HEK293 (cell line): ENCODE data around the gene COPS9.

Source experiments
- CTCF ChIA-PET: fragments of 350-600 bp; formaldehyde crosslinking; extraction: SDS; loops from one replicate; lab custom pipeline; 2021; ENCODE audit warnings: antibody characterized with exemption; lab: Yijun Ruan, JAX
- POLR2A ChIA-PET: fragments of 300-600 bp; formaldehyde crosslinking; extraction: SDS; loops from one replicate; lab custom pipeline; 2020; ENCODE audit warnings: antibody characterized with exemption, inconsistent platforms; lab: Yijun Ruan, JAX
- H3K27ac ChIP-seq: fragments of 200-500 bp; sonication (Bioruptor generic); 2 replicates; pipeline ENCODE4 v1.5.1; 2014; ENCODE audit warnings: low read depth, low read length, control low read depth, inconsistent platforms; ENCODE audit errors: extremely low read depth
- H3K36me3 ChIP-seq, 2 experiments: fragments of 200-500 bp in 1 of 2; sonication (Bioruptor generic) in 1 of 2; 1 replicate in 1 of 2; 2 replicates in 1 of 2; pipeline ENCODE4 v1.5.1; 2014 to 2017; ENCODE audit warnings: inconsistent platforms in 2 of 2, low read length in 2 of 2; ENCODE audit not compliant: control insufficient read depth in 2 of 2, insufficient read depth in 1 of 2
- H3K4me1 ChIP-seq: fragments of 200-500 bp; sonication (Bioruptor generic); 2 replicates; pipeline ENCODE4 v1.5.1; 2014; ENCODE audit warnings: mild to moderate bottlenecking, low read length, inconsistent platforms; ENCODE audit not compliant: control insufficient read depth, insufficient read depth
- H3K4me3 ChIP-seq: 2 replicates; pipeline ENCODE4 v1.5.1; 2011; ENCODE audit warnings: low read depth, mild to moderate bottlenecking, control low read depth, low read length, moderate library complexity
- H3K9me3 ChIP-seq: fragments of 200-500 bp; sonication (Bioruptor generic); 2 replicates; pipeline ENCODE4 v1.5.1; 2014; ENCODE audit warnings: low read depth, low read length, inconsistent platforms; ENCODE audit not compliant: control insufficient read depth, insufficient read depth
- HIC1 ChIP-seq: fragments of 450-650 bp; formaldehyde crosslinking; IDR thresholded peaks from 2 replicates; pipeline ENCODE4 v1.5.1; 2016; ENCODE audit warnings: missing biosample characterization, missing genetic modification characterization
- PATZ1 ChIP-seq: fragments of 450-650 bp; formaldehyde crosslinking; IDR thresholded peaks from 2 replicates; pipeline ENCODE4 v1.5.1; 2016; ENCODE audit warnings: missing biosample characterization, missing genetic modification characterization
- SP2 ChIP-seq: fragments of 450-650 bp; formaldehyde crosslinking; IDR thresholded peaks from 2 replicates; pipeline ENCODE4 v1.5.1; 2016; ENCODE audit warnings: missing biosample characterization, missing genetic modification characterization
- TCF7L2 ChIP-seq: IDR thresholded peaks from 2 replicates; pipeline ENCODE4 v1.6.1; 2011; ENCODE audit warnings: low read depth, mild to moderate bottlenecking, inconsistent platforms, low read length, moderate library complexity, borderline replicate concordance
- ZBTB20 ChIP-seq: fragments of 450-650 bp; formaldehyde crosslinking; IDR thresholded peaks from 2 replicates; pipeline ENCODE4 v1.5.1; 2016; ENCODE audit warnings: missing biosample characterization, missing genetic modification characterization
- ZBTB26 ChIP-seq: fragments of 450-650 bp; formaldehyde crosslinking; optimal IDR thresholded peaks from 2 replicates; pipeline ENCODE3; 2016; ENCODE audit warnings: missing biosample characterization, mild to moderate bottlenecking, missing genetic modification characterization
- ZBTB49 ChIP-seq: fragments of 450-650 bp; formaldehyde crosslinking; IDR thresholded peaks from 2 replicates; pipeline ENCODE4 v1.5.1; 2016; ENCODE audit warnings: missing biosample characterization, missing genetic modification characterization, low read depth
- ZEB2 ChIP-seq: fragments of 450-650 bp; formaldehyde crosslinking; IDR thresholded peaks from 2 replicates; pipeline ENCODE4 v1.5.1; 2016; ENCODE audit warnings: missing biosample characterization, missing genetic modification characterization
- ZFP3 ChIP-seq: fragments of 450-650 bp; formaldehyde crosslinking; IDR thresholded peaks from 2 replicates; pipeline ENCODE4 v1.5.1; 2016; ENCODE audit warnings: low read depth, missing biosample characterization, missing genetic modification characterization
- ZFP69B ChIP-seq: fragments of 450-650 bp; formaldehyde crosslinking; IDR thresholded peaks from 2 replicates; pipeline ENCODE4 v1.5.1; 2016; ENCODE audit warnings: missing biosample characterization, missing genetic modification characterization
- ZNF10 ChIP-seq: fragments of 450-650 bp; formaldehyde crosslinking; IDR thresholded peaks from 2 replicates; pipeline ENCODE4 v1.5.1; 2017; ENCODE audit warnings: missing biosample characterization, missing genetic modification characterization
- ZNF133 ChIP-seq: fragments of 450-650 bp; formaldehyde crosslinking; IDR thresholded peaks from 2 replicates; pipeline ENCODE4 v1.5.1; 2016; ENCODE audit warnings: missing biosample characterization, missing genetic modification characterization
- ZNF146 ChIP-seq: fragments of 450-650 bp; formaldehyde crosslinking; IDR thresholded peaks from 2 replicates; pipeline ENCODE4 v1.5.1; 2016; ENCODE audit warnings: missing biosample characterization, missing genetic modification characterization
- ZNF155 ChIP-seq: fragments of 450-650 bp; formaldehyde crosslinking; IDR thresholded peaks from 2 replicates; pipeline ENCODE4 v1.5.1; 2016; ENCODE audit warnings: missing biosample characterization, missing genetic modification characterization
- ZNF223 ChIP-seq: fragments of 450-650 bp; formaldehyde crosslinking; IDR thresholded peaks from 2 replicates; pipeline ENCODE4 v1.5.1; 2016; ENCODE audit warnings: missing biosample characterization, missing genetic modification characterization
- ZNF280C ChIP-seq: fragments of 450-650 bp; formaldehyde crosslinking; IDR thresholded peaks from 2 replicates; pipeline ENCODE4 v1.5.1; 2016; ENCODE audit warnings: missing biosample characterization, missing genetic modification characterization
- ZNF354C ChIP-seq: fragments of 450-650 bp; formaldehyde crosslinking; IDR thresholded peaks from 2 replicates; pipeline ENCODE4 v1.5.1; 2016; ENCODE audit warnings: missing biosample characterization, missing genetic modification characterization, low read depth, borderline replicate concordance
- ZNF585B ChIP-seq: fragments of 450-650 bp; formaldehyde crosslinking; IDR thresholded peaks from 2 replicates; pipeline ENCODE4 v1.5.1; 2016; ENCODE audit warnings: missing biosample characterization, missing genetic modification characterization
- ZNF624 ChIP-seq: fragments of 450-650 bp; formaldehyde crosslinking; IDR thresholded peaks from 2 replicates; pipeline ENCODE4 v1.5.1; 2017; ENCODE audit warnings: missing biosample characterization, missing genetic modification characterization
- ZNF670 ChIP-seq: fragments of 450-650 bp; formaldehyde crosslinking; IDR thresholded peaks from 2 replicates; pipeline ENCODE4 v1.5.1; 2016; ENCODE audit warnings: missing biosample characterization, missing genetic modification characterization, low read depth
- ZNF707 ChIP-seq: fragments of 450-650 bp; formaldehyde crosslinking; IDR thresholded peaks from 2 replicates; pipeline ENCODE4 v1.5.1; 2016; ENCODE audit warnings: missing biosample characterization, missing genetic modification characterization
- ZSCAN30 ChIP-seq: fragments of 450-650 bp; IDR thresholded peaks from 2 replicates; pipeline ENCODE4 v1.5.1; 2018; ENCODE audit warnings: missing biosample characterization, mild to moderate bottlenecking, missing genetic modification characterization, moderate library complexity

The COPS9 gene

GRCh38 chr2:240134466-240134865, 1.6 kb downstream of the COPS9 start (continued):
- TF ChIP-seq ZBTB26: no peak
- TF ChIP-seq ZNF155 (tag by site-specific recombination): no peak
- no peak for TF ChIP-seq ZNF707 (tag by site-specific recombination)
- no peak for TF ChIP-seq ZNF624 (tag by site-specific recombination)
- TF ChIP-seq PATZ1 (tag by site-specific recombination): no peak
- no peak for TF ChIP-seq ZNF354C (tag by site-specific recombination)
- no peak for TF ChIP-seq ZBTB49 (tag by site-specific recombination)

GRCh38 chr2:240133401-240133800, 2.7 kb downstream of the COPS9 start:
- Histone ChIP-seq H3K36me3 (peaks cover 0 to 61% of the 10 kb centered on the region in 2 experiments; a peak in 1 of 3 replicates), H3K9me3 (no peaks in the 10 kb centered on the region), H3K27ac (no peak overlapping the region), H3K4me1 (peaks cover 9% of the 10 kb centered on the region; the same call in 1 of the 2 replicates), H3K4me3 (no peak overlapping the region)
- ChIA-PET POLR2A (no interaction called here), CTCF (interaction anchor here (2.8 kb wide), 1 partner anchor 10 kb away, joined by 7 read pairs; no protein-coding TSS in a partner anchor)
- TF ChIP-seq ZFP3 (tag by site-specific recombination): no peak

- CTCF ChIA-PET: interaction anchor here (0.8 to 2.8 kb wide), 2 partner anchors 11 kb away, joined by 3 to 7 read pairs; no protein-coding TSS in a partner anchor
- peaks cover 0 to 69% of the 10 kb centered on the region in 2 experiments; a peak in 1 of 3 replicates for H3K36me3 ChIP-seq
These were observed 3.5 kb downstream of the COPS9 start for GRCh38 chr2:240132651-240132980.

More at GRCh38 chr2:240132651-240132980, 3.5 kb downstream of the COPS9 start:
- Histone ChIP-seq H3K4me1 (peaks cover 9% of the 10 kb centered on the region; the same call in 1 of the 2 replicates), H3K9me3 (no peaks in the 10 kb centered on the region), H3K4me3 (no peak overlapping the region), H3K27ac (no peak overlapping the region)
- POLR2A ChIA-PET: no interaction called here
- TF ChIP-seq ZBTB20 (no peak), ZNF10 (tag by site-specific recombination) (no peak), HIC1 (tag by site-specific recombination) (no peak), SP2 (tag by site-specific recombination) (no peak), ZNF280C (tag by site-specific recombination) (no peak), ZNF223 (tag by site-specific recombination) (no peak), ZNF146 (no peak), ZEB2 (tag by site-specific recombination) (no peak), ZFP69B (no peak), ZNF670 (tag by site-specific recombination) (no peak), ZNF133 (tag by site-specific recombination) (no peak), TCF7L2 (no peak), ZSCAN30 (tag by site-specific recombination) (no peak), ZNF585B (tag by site-specific recombination) (no peak)
